GM12801 (cell line): Measurements from ENCODE around the gene RNF220.

Experiments
- TF ChIP-seq, protein P1 (sequence below): IDR thresholded peaks from one replicate; pipeline ENCODE4 v1.5.1; 2011; ENCODE audit warnings: control low read depth; ENCODE audit not compliant: insufficient read length; ENCODE audit errors: extremely low read depth

RNF220 gene

DNA sequence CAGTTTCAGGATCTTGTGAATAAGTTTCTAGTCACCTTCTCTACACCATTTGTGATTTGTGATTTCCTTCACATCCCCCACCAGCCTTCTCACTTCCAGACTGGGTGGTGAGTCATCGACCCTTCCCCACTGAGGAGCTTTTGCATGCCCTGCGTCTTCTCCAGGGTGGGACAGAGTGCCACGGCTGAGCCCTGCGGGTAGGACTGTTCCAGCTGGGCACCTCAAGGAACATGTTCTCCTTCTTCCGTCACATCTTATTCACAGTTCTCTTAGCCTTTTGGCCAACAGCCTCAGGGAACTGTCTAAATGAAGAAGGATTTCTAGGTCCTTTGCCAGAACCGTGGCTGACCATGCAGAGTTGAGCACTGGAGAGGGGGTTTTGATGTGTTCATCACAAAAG, 152.7 kb downstream of the RNF220 start:
- TF ChIP-seq, protein P1, sequence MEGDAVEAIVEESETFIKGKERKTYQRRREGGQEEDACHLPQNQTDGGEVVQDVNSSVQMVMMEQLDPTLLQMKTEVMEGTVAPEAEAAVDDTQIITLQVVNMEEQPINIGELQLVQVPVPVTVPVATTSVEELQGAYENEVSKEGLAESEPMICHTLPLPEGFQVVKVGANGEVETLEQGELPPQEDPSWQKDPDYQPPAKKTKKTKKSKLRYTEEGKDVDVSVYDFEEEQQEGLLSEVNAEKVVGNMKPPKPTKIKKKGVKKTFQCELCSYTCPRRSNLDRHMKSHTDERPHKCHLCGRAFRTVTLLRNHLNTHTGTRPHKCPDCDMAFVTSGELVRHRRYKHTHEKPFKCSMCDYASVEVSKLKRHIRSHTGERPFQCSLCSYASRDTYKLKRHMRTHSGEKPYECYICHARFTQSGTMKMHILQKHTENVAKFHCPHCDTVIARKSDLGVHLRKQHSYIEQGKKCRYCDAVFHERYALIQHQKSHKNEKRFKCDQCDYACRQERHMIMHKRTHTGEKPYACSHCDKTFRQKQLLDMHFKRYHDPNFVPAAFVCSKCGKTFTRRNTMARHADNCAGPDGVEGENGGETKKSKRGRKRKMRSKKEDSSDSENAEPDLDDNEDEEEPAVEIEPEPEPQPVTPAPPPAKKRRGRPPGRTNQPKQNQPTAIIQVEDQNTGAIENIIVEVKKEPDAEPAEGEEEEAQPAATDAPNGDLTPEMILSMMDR = no peak

DNA sequence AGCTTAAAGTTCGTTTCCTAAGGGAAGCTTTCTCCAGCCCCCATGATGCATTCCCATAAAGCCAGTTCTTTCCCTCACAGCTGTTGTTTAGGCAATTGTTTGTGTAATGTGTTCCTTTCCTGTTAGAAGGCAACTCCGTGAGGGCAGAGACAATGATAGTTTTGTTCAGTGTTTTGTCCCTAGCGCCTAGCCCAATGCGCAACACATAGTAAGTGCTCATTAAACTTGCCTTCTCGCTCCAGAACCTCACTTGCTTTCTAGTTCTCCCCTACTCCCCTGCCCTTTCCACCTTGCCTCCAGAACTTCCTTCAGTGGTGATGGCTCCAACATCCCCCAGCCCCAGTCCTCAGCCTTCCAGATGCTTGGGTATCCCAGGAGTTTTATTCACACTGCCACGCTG, 153.8 kb downstream of the RNF220 start:
- TF ChIP-seq, protein P1 = no peak

DNA sequence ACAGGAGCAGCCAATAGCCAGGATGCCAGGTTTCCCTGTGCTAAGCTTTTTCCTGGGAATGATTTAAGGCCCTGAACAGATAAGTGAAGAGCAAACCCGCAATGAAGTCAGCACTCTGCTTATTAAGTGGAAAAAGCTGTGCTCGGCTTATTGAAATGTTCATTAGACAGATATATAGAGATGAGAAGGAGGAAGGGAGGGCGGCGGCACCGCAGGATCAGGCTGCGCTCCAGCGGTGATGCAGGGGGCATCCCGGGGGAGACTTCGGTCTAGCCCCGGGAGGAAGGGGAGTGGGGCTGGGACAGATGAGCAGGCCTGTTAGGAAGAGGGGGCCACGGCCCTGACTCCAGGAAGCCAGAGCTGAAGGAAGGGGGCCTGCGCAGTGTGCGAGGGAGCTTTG, 154.3 kb downstream of the RNF220 start:
- TF ChIP-seq, protein P1 = no peak

DNA sequence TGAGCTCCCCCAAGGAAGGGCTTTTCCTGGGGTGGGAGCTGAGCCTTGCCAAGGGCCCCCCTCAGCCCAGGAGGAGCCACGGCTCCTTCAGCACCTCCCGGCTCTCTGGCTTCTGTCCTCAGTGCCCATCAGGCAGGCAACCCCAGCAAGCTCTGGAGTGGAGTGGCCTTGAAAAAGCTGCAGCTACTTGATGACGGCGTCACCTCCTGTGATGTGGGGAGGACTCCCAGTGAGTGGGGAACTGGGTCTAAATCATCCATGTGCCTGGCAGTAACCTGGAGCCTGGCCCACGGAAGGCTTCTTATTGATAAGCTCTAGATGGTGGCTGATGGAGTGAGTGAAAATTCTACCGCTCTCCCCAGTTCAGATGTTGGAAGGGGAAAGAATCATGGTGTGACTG, 154.9 kb downstream of the RNF220 start:
- TF ChIP-seq, protein P1 = no peak

DNA sequence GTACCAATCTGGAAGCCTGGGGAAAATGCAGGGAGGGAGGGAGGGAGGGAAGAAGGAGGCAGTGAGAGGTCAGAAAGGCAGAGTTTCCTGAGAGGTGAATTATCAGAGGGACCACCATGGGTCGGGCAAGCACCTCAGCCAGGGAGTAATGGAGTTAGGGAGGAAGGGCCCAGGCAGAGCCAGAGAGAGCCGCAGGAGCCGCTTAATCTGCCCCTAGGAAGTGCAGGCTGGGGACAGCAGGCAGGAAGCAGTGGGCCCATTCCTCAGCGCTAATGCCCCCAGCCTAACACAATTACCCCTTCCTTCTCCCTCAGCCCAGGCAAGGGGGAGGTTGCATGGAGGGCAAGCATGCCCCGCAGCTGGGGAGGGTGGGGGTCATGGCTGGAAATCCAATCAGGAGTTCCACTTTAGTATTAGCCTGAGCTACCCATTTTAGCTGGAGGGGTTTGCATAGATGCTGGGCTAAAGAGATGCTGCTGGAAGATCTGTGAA, 160.2 kb downstream of the RNF220 start:
- TF ChIP-seq, protein P1 = no peak

DNA sequence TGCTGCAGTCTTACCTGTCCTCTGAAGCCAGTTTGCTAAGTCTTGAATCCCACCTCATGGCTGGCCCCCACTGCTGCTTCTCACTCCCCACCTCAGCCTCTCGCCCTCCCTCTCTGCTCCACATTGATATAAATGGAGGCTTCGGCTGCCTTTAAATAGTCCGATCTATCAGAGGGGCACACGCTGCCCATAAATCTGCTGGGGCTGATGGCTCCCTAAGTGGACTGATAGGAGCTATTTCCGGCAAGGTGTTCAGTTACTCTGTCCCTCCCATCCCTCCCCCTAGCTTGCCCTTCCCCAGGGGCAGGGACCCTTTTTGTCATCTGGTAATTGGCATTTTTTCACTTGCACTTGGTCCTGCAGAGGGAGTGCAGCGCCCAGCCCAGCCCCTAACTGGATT, 160.8 kb downstream of the RNF220 start:
- TF ChIP-seq, protein P1 = no peak

DNA sequence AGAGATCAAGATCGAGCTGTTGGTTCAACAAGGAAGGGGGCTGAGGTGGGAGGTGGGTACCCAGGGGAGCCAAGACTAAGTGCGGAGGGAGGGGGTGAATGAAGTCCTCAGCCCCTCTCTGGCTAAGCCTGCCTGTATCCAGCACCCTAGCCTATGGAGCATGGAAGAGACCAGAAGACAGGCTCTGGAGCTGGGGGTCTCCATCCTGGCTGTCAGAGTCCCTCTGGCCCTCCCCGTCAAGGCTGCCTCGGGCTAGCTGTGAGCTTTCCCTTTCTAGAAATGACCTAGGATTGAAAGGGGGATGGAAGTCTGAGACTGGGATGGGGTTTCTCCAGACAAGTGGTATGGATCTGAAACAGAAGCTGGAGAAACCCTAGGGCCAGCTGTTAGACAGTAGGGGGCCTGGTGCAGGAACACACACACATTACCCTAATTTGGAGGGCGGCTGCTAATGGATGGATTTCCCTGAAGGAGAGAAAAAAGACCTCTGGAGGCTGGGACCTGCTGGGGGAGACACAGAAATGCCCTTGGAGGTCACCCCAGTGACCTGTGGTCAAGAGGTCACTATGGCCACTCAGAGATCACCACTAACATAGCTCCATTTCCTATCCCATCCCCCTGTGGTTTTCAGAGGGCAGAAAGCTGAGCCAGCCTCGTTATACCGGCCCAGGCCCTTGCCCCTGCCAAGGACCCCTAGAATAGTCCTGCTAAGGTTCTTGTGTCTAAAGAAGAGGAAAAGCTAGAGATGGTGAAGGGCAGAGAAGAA, 161.4 kb downstream of the RNF220 start:
- TF ChIP-seq, protein P1 = no peak
